ACC112 (cell line): ENCODE results near the gene DAGLB.
"Not testable (repeated sequence)": the region's sequence is repeated elsewhere in the genome, so short reads cannot be mapped to it uniquely, and the experiment has no call there.

ENCODE experiments used
- H2AFZ ChIP-seq: fragments of 200-600 bp; sonication (generic); one replicate; pipeline ENCODE4 v1.6.0; 2017; ENCODE audit warnings: antibody characterized with exemption, low read length; ENCODE audit not compliant: unreplicated experiment
- H3K27ac ChIP-seq: fragments of 200-600 bp; sonication (generic); 2 replicates; pipeline ENCODE4 v1.5.1; 2014; ENCODE audit warnings: low read depth, mild to moderate bottlenecking, antibody characterized with exemption, low read length, moderate library complexity
- H3K27me3 ChIP-seq: fragments of 200-600 bp; sonication (generic); 2 replicates; pipeline ENCODE4 v1.6.1; 2014; ENCODE audit warnings: mild to moderate bottlenecking, antibody characterized with exemption, low read length, moderate library complexity, mixed read lengths; ENCODE audit not compliant: insufficient read depth
- H3K36me3 ChIP-seq: fragments of 200-600 bp; sonication (generic); 2 replicates; pipeline ENCODE4 v1.6.1; 2016; ENCODE audit warnings: mild to moderate bottlenecking, antibody characterized with exemption, low read length, moderate library complexity, mixed read lengths; ENCODE audit not compliant: insufficient read depth
- H3K4me1 ChIP-seq: fragments of 200-600 bp; sonication (generic); one replicate; pipeline ENCODE4 v1.6.1; 2016; ENCODE audit warnings: low read length, mixed read lengths; ENCODE audit not compliant: insufficient read depth, unreplicated experiment, control insufficient read depth
- H3K4me3 ChIP-seq: fragments of 200-600 bp; sonication (generic); 2 replicates; pipeline ENCODE4 v1.5.1; 2014; ENCODE audit warnings: mild to moderate bottlenecking, low read depth, low read length
- H3K79me2 ChIP-seq: fragments of 200-600 bp; sonication (generic); one replicate; pipeline ENCODE4 v1.6.0; 2016; ENCODE audit warnings: low read length; ENCODE audit not compliant: control insufficient read depth, unreplicated experiment, insufficient read depth

DAGLB gene

DNA sequence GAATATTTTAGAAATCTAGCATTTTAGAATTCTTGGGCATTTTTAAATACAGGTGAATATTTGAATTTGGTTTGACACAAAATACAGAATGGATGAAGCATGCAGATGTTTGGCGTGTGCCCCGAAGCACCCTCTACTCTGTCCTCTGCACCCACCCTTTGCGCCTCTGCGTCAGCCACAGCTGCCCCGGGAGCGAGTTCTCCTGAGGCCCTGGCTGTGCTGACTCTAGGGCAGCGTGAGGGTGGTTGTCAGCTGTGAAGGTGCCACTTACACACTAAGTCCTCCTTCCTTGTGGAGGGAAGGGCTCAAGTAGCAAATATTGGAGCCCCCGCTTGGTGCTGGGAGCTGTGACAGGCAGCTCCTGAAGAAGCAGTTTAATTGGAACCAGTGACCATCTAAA is 48.4 kb downstream of the DAGLB start:
- H3K4me3 ChIP-seq: no peak overlapping the region
- no peak overlapping the region for H2AFZ ChIP-seq
- H3K27ac ChIP-seq: no peak overlapping the region
- peaks cover 73% of the 10 kb centered on the region for H3K79me2 ChIP-seq
- peaks cover 41% of the 10 kb centered on the region for H3K36me3 ChIP-seq
- H3K4me1 ChIP-seq: peaks cover 31% of the 10 kb centered on the region
- H3K27me3 ChIP-seq: no peaks in the 10 kb centered on the region

DNA sequence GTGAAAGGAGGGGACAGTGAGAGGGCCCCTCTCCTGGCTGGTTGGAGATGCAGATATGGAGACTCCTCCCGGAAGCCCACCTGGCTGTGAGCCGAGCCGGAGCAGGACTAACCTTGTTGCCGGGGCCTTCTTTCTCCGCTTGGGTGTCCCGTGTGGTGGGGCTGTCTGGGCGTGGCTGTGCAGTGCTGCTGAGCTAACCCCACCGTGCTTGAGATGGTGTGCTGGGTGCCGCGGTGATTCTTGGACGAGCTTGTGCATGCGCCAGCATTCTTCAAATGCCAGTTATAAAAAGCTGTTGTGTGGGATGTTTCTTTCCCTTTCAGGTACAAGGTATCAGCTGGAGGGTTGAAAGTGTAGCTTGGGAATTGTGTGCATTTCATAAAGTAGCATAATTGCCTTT is 48.8 kb downstream of the DAGLB start:
- Histone ChIP-seq H3K4me3 (no peak overlapping the region), H3K79me2 (peaks cover 77% of the 10 kb centered on the region)

DNA sequence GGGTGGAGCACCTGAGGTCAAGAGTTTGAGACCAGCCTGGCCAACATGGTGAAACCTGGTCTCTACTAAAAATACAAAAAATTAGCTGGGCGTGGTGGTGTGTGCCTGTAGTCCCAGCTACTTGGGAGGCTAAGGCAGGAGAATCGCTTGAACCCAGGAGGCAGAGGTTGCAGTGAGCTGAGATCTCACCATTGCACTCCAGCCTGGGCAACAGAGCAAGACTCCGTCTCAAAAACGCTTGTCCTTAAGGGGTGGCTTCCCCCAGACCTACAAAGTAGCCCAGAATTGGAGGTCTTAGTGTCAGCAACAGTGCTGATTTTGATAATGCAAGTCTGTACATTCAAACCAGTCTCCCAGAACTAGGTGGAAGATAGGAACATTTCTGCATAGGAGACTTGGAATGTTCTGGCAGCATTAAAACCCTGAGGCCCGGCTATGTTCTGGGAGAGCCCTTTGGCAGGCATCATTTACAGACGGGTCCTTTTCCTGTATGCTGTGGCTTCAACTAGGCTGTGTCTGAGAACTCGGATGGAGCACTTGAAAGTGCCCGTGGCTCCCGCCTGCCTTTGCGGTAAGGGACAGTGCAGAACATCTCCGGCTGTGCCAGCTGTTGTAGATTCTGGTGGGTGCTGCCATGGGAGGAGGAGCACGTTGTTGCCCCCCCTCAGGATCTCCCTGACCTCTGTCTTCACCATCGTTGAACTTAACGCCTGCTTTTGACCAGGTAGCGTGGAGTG is 49.8 kb downstream of the DAGLB start:
- not testable (repeated sequence) for H3K27me3 ChIP-seq, H3K4me3 ChIP-seq, H2AFZ ChIP-seq, H3K27ac ChIP-seq
- Histone ChIP-seq H3K4me1 (peaks cover 45% of the 10 kb centered on the region), H3K79me2 (peaks cover 84% of the 10 kb centered on the region), H3K36me3 (peaks cover 32% of the 10 kb centered on the region)

More for the DNA sequence above, 48.8 kb downstream of the DAGLB start:
- Histone ChIP-seq H3K27me3 (no peaks in the 10 kb centered on the region), H2AFZ (no peak overlapping the region), H3K27ac (no peak overlapping the region), H3K36me3 (peaks cover 39% of the 10 kb centered on the region), H3K4me1 (peaks cover 35% of the 10 kb centered on the region)

GRCh38 chr7:6395898-6396595 is 51.7 kb downstream of the DAGLB start:
- Histone ChIP-seq H3K27ac (no peak overlapping the region), H3K4me3 (no peak overlapping the region), H3K36me3 (peaks cover 32% of the 10 kb centered on the region), H3K27me3 (no peaks in the 10 kb centered on the region), H2AFZ (no peak overlapping the region), H3K4me1 (peaks cover 63% of the 10 kb centered on the region), H3K79me2 (peaks cover 90% of the 10 kb centered on the region)

DNA sequence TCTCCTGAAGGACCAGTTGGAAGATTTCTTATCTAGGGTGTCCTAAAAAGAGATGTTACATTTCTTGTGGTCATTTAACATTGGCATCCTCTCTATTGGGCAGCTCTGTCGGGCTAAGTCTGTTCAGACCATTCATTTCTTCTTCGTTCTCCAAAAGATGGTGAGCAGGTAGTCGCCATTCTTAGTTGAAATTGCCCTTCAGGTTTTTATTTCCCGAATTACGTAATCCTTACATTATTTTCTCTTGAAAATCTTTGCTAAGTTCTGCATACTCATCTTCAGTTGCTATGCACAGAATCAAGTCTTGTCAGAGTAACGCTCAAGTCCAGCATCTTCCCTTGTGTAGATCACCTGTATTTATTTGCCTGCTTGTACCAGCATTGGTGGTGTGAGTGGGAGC is 53.6 kb downstream of the DAGLB start:
- Histone ChIP-seq H3K4me1 (peaks cover 50% of the 10 kb centered on the region), H3K36me3 (peaks cover 24% of the 10 kb centered on the region), H3K27ac (peak overlapping the region; percentile 89), H3K79me2 (peaks cover 84% of the 10 kb centered on the region), H3K27me3 (no peaks in the 10 kb centered on the region), H3K4me3 (peak overlapping the region; percentile 53; the same call in 1 of the 2 replicates), H2AFZ (no peak overlapping the region)

- Histone ChIP-seq H2AFZ (no peak overlapping the region), H3K4me3 (peak overlapping the region; percentile 53), H3K36me3 (peaks cover 24% of the 10 kb centered on the region), H3K27ac (peak overlapping the region; percentile 89), H3K79me2 (peaks cover 82% of the 10 kb centered on the region), H3K27me3 (no peaks in the 10 kb centered on the region), H3K4me1 (peaks cover 46% of the 10 kb centered on the region)
These were observed 54.1 kb downstream of the DAGLB start for GRCh38 chr7:6393667-6394056.

DNA sequence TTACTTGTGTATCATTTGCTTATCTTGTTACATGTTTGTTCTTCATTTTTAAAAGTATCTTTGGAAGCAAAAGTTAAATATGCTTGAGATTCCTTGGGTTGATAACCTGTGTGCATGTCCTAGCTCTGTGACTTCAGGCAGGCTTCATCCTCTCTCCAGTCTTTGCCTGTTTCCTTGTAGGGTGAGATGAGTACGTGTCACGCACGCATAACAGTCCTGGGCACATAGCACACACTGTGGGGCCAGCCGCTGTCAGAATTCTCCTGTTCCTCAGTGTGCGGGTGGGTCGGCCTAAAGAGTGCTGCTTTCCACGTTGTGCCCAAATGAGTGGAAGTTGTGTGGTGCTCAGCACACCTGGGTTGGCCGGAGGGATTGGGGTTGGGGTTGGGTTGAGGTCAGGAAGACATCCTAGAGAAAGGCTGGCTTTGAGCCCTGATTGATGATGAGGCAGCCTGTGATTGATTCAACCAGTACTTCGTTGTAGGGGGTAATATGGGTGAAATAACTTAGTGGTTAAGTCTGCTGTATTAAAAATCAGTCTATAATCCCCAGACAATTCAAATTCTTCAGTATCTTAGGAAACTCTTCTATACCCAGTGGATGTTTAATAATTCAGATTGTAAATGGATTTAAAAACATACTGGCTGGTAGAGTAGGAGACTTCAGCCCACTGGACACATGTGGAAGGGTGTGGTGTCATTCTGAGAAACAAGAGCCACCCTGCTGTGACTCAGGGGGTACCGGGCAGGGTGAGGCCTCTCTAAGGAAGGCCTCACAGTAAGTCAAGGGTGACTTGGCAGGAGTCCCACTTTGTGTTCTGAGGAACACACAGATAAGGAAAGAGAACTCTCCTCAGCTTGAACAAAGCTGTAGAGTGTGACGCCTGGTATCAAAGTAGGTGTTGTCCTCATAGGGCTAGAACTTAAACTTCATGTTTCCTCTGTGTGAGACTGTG is 54.8 kb downstream of the DAGLB start:
- peaks cover 41% of the 10 kb centered on the region for H3K4me1 ChIP-seq
- peak overlapping the region; percentile 53 for H3K4me3 ChIP-seq
- no peak overlapping the region for H2AFZ ChIP-seq
- H3K36me3 ChIP-seq: peaks cover 20% of the 10 kb centered on the region
- H3K27me3 ChIP-seq: no peaks in the 10 kb centered on the region
- peaks cover 82% of the 10 kb centered on the region for H3K79me2 ChIP-seq
- H3K27ac ChIP-seq: peak overlapping the region; percentile 89

- no peaks in the 10 kb centered on the region for H3K27me3 ChIP-seq
- H3K36me3 ChIP-seq: peaks cover 16% of the 10 kb centered on the region
- H3K4me1 ChIP-seq: peaks cover 54% of the 10 kb centered on the region
- H2AFZ ChIP-seq: no peak overlapping the region
- no peak overlapping the region for H3K27ac ChIP-seq
- peaks cover 80% of the 10 kb centered on the region for H3K79me2 ChIP-seq
- no peak overlapping the region for H3K4me3 ChIP-seq
These were observed 58.0 kb downstream of the DAGLB start for GRCh38 chr7:6389728-6390127.

- Histone ChIP-seq H3K36me3 (peaks cover 16% of the 10 kb centered on the region), H3K4me3 (no peak overlapping the region), H2AFZ (no peak overlapping the region), H3K4me1 (peaks cover 48% of the 10 kb centered on the region), H3K27ac (no peak overlapping the region), H3K27me3 (no peaks in the 10 kb centered on the region), H3K79me2 (peaks cover 83% of the 10 kb centered on the region)
These were observed 59.9 kb downstream of the DAGLB start for GRCh38 chr7:6387734-6388294.

DNA sequence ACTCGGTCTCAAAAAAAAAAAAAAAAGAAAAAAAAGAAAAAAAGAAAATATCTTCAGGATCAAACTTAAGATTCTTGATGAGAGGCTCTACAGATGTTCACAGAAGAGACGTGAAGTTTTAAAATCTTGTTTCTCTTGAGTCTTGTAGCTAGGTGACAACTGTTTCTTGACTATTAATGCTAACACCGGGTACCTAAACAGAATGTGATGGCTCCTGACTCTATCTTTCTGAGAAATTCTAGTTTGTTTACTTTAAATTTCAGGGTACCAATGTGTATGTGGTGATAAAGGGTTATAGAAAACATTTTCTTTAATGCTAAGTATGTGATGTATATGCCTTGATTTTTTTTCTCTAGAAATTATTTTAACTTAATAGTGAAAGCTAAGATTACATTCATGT is 61.0 kb downstream of the DAGLB start:
- Histone ChIP-seq H2AFZ (no peak overlapping the region), H3K79me2 (peaks cover 83% of the 10 kb centered on the region), H3K27me3 (no peaks in the 10 kb centered on the region), H3K4me3 (no peak overlapping the region), H3K27ac (0 out of 2 replicates have a peak overlapping the region, but pooled peaks have one; percentile 4), H3K36me3 (peaks cover 8% of the 10 kb centered on the region; the same call in 1 of the 2 replicates), H3K4me1 (peaks cover 48% of the 10 kb centered on the region)
